Putamen (tissue), 1 donor: ENCODE measurements around the gene PRSS23.

ENCODE experiments used
- DNase-seq: peaks from one replicate; pipeline ENCODE4 v3.0.0-alpha.2; 2016; ENCODE audit warnings: low spot score

PRSS23 gene

DNA sequence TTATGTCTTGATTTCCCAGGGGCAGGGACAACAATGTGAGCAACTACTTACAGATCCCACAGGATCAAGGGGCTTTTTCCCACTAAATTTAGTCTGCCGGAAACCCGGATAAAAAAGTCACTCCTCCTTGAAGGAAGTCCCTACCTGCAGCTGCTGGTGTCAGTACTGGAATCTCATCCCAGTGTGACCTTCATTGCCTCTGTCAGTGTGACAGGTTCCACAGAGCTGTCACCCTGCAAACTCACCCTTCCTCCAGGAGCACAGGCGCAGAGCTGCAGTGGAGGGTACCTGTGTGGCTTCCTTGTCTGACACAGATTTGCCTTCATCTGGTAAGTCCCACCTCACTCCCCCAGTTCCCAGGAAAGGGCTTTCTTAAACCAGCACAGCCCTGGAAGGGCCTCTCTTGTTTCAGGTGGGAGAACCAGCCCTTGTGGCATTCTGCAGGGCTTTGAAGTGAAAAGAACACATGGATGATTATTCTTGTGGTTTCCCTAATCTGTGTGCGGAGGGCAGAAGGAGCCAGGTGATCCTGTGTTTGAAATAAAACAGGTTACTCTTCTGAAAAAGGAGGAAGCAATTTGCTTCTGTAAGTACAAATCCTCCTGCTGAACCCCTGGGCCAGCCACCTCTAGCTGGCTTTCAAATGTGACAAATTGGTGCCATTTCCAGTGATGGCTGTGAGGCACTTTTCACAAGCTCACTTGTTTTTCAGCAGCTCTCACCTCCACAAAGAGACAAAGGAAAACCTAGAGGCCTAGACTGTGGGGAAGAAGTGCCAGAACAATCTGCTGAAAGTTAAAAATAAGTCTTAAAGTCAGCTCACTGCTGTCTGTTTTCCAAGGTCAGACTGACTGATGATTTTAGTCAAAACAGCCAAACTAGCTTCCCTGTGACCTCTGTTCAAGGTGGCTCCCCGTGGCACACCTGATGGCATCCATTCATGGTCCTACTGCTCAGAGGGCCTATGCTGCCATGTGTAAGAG lies 9.2 kb upstream of the PRSS23 start:
- no peak for DNase-seq

DNA sequence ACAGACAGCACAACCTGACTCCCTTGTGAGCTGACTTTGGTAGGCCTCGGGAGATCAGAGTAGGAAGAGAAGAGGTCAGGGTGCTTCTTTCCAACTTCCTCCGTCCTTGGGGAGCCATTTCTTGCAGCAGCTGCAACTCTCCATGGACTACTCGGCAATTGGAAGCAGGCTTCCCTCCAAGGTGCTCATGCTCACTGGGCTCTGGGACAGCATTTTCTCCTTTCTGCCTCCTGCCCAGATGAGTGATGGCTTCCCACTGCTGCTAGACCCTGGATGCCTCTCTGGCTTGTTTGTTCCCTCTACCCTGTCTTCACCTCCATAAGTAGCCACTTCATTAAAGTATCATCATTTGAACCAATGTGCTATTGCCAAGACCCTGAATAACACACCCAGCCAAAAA lies 8.2 kb upstream of the PRSS23 start:
- DNase-seq = no peak

DNA sequence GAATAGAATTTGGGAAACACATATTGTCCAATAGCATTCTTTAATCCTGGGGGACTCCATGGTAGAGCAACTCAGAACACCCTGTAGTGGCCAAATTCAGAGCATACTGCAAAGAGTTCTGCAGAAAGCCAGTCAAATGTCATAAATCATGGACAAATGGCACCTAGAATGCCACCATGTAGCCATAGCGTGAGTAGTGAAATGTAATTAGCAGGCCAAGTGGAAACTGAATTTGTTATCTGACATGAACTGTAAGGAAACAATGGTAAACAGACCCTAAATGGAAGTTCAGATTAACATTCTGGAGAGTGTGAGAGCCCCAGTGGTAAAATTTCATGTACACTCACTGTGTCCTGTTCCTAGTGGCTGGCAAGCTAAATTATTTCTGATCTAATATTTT lies 7.0 kb upstream of the PRSS23 start:
- no peak for DNase-seq

DNA sequence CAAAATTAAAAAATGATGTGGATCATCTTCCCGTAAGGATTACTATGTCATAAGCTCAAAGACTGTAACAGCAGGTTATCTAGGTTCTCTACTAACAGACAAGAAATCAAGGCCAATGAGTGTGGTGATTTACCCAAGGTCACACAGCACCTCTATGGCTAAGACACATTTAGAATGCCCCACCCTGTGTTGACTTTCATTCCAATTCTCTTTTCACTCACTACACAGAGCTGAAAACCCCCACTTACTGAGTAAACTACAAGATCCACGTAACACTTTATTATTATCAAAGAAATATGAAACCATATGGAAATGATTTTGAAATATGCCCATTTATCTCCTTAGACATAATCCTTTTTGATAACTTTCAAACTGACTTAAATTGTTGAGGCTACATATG lies 4.8 kb upstream of the PRSS23 start:
- DNase-seq = no peak

DNA sequence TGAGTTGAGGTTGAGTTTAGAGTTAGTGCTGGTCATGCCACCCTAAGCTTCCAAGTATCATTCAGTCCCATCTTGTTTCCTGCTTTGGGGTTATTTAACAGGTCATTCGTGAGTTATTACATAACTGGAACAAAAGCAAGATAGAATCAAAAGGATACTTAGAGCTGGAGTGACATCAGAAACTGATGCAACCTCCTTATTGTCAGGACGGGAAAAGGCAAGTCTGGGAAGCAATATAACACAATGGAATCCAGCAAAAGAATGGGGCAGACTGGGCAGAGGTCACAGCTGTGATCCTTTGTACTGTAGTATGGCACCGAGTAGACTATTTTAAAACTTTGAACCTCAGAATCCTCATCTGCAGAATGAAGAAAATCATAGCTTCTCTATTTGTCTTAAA lies 4.4 kb upstream of the PRSS23 start:
- no peak for DNase-seq

DNA sequence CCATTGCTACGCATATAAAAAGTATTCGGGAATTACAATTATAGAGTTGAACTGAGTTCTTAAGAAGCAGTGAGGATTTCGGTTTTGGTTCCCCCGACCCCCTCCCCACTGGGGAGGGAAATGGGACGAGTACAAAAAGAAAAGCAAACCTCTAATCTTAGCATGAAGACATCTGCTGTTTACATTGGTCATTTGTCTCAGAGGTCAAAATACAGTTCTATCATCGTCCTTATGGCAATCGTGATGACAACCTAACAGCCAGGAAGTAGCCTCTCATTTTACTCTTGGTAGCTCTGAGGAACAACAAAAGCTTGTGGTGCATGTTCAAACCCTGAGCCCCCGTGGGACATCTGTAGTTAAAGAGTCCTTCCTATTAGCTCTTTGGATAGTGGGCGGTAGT lies 3.2 kb upstream of the PRSS23 start:
- DNase-seq = no peak

DNA sequence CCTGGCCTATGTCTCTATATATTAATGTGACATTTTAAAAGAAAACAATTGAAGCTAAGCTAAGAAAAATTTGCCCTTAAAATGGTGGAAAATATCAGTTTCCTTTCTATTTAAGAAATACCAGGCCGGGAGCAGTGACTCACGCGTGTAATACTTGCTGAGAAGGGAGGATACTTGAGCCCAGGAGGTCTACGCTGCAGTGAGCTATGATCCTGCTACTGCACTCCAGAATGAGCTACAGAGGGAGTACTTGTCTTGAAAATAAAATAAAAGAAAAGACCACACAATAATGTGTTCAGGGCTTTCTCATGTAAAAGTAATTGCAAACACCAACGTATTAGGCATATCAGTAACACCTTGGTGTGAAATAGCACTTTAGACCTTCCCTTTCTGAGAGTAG lies 1.4 kb upstream of the PRSS23 start:
- DNase-seq = no peak

DNA sequence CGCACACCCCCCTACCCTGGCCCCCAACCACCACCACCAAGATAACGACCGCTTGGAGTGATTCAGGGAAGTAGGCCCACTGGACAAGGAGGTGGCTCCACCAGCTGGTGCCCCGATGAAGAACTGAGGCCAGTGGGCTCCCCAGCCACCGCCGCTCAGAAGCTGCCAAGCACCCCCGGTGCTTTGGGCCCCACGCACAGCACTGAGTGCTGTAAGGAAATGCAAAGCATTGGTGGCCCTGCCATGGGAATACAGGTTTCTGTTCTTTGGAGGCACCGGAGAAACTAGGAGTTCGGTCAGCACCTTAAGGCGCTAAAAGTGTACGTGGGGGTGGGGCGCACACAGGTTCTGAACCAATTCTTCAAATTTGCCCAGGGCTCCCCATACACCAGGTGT lies 664 bp upstream of the PRSS23 start:
- DNase-seq = no peak

DNA sequence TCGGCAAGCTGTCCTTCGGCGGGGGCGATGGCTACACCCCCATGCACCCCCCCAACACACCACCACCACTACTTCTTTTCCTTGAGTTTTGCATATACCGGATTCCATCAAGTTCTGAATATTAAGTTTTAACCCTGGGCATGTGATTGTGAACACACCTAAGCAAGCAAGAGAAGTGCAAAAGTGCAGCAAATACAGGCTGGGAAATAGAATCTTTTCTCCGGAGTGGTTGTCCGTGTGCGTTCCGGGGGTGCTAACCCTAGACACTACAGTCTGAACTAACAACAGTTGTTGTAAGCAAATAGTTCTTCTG lies 574 bp downstream of the PRSS23 start:
- no peak for DNase-seq

DNA sequence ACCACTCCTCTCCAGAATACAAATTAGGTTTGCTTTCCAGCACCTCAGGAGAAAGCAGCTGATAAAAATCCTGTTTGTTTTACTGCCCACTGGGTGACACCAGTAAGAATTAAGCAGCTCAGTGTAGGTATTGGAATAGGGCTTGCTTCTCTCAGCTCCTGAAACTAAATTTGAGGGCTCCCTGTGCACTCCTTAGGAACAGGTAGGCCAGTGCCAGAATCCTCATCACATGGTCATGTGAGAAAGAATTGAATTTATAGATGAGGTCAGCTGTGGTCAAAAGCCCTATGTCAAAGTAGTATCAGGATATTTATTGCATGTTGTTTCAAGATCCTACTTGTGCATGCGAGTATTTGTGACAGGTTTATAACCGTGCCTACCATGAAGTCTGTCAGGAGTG lies 1.0 kb downstream of the PRSS23 start:
- DNase-seq = no peak

DNA sequence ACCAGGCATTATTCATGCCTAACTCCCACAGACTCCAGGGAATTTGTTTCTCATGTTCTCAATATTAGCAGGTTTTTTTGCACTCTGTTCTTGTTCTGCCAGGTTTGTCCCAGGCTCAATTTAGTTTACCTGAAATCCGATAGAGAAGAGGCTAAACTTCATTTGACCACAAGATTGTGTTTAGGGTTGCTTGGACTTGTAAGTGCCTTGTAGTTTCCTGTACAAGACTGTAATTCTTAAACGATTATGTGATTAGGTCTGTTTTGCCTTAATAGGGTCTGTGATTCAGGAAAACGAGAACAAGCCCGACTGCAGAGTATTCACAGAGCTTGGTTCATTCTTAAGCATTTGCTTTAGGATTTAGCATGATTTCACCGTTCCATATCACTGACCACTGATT lies 1.8 kb downstream of the PRSS23 start:
- no peak for DNase-seq

DNA sequence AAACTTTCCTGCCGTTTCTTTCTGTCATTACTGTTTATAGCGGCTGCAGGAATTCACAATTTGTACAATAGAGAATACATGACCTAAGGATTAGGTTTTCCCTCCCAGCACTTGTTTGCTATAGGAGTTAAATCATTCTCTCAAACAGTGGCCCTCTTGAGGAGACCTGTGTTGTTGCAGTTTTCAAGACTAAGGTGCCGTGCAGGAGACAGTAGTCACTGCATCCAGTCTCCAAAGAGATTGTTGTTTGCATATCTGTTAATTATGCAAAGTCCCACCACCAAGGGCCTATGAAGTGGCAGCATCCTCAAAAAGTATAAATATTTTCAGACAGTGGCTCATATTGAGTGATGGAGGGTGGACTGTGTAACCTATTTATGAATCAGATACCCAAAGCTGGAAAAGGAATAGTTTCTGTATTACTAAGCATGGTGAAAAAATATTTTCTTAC lies 2.3 kb downstream of the PRSS23 start:
- DNase-seq = peak; percentile 38

DNA sequence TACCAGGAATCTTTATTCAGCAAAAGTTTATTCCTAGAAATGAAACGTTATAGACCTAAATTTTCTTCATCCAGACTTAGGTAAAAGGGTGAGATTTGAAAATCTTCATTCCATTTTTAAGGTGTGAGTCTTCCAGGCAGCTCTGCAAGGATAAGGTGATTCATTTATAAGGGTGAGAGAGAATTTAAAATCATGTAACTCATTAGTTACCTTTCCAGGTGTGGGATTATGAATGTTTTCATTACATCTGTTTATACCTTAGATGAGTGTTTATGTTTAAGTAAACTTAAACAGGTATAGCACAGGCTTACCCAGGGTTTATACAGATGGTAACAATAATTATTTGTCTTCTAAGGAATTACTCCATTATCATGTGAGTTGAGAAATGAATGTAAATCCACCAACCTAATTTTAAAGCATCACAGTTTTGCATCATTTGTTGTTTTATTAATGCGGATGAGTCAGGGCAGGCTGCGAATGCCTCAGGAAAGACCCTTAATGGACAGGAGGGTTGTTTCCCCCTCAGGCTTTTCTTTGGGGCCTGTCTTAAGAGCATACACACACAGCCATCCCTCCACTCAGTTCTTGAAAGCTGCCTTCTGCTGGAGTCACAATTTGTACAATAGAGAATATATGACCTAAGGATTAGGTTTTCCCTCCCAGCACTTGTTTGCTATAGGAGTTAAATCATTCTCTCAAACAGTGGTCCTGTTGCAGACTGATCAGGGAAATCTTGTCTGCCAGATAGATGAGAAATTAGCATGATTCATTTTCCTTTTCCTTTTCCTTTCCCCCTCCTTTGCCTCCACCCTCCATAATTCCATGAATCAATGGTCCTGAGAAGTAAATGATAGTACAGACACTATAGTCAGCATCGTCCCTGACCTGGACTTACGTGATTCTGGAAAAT lies 3.0 kb downstream of the PRSS23 start:
- DNase-seq = no peak

DNA sequence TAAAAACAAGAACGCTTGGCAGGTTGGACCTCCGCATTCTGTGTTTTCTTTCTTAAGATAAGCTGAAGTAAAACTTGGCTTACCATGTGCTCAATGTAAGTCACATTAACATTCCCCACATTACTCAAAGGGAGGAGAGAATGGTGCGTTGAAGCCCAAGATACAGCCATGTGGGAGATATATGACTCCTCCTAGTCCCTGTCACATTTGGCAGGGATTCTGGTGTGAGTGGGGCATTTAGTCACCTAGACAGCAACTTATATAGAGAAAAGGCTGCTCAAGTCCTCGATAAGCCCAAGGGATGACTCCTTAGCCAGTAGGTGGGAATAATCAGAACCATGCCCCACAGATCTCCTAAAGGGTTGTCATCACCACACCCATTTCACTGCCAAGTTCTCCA lies 4.6 kb downstream of the PRSS23 start:
- DNase-seq = no peak

DNA sequence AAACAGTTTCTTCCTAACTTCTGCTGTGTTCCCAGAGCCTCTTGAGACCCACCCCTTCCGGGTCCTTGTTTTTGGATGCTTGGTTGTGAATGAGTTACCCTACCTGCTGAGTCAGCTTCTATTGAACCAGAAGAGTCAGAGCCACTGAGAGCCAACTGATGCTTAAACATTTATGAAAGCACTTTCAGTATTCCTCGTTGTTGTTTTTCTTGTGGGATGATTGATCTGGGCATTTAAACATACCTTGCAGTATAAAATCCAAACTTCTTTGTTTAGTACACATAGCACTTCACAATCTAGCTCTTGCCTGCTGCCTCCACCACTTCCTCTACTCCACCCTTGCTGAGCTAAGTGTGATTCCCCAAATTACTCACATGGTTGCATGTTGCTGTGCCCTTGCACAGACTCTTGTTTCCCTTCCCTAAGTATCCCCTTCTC lies 5.5 kb downstream of the PRSS23 start:
- DNase-seq = no peak

DNA sequence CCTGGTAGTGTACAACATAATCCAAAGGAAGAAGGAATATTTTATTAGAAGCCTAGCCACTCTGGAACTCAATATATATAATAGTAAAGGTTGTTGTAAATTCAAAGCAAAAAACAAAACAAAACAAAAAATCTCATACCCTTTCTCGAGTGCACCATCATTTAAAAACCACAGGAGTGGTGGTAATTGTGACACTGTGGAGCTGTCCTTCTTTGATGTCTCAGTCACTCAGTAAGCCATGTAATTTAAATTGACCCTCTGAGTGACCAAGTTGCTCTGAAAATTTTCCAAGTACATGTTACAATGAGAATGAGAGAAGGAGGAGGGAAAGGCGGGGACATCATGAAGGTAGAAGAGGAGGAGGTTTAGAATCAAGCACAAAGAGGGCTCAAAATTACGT lies 6.6 kb downstream of the PRSS23 start:
- no peak for DNase-seq

DNA sequence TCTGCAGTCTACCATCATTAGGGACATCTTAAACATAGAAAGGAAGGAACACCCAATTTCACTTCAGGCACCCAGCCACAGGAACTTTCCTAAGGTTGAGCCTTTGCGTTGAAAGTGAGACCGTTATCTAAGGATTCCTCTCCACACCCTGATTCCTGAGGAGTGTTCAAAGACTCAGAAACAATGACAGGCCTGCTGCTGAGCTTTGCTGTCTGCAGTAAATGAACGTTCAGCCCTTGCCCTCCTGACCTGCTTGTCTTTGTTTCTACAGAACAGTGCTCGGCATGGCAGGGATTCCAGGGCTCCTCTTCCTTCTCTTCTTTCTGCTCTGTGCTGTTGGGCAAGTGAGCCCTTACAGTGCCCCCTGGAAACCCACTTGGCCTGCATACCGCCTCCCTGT lies 7.0 kb downstream of the PRSS23 start:
- no peak for DNase-seq

DNA sequence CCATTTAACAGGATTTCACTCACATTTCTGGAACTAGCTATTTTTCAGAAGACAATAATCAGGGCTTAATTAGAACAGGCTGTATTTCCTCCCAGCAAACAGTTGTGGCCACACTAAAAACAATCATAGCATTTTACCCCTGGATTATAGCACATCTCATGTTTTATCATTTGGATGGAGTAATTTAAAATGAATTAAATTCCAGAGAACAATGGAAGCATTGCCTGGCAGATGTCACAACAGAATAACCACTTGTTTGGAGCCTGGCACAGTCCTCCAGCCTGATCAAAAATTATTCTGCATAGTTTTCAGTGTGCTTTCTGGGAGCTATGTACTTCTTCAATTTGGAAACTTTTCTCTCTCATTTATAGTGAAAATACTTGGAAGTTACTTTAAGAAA lies 9.2 kb downstream of the PRSS23 start:
- DNase-seq = peak; percentile 38

DNA sequence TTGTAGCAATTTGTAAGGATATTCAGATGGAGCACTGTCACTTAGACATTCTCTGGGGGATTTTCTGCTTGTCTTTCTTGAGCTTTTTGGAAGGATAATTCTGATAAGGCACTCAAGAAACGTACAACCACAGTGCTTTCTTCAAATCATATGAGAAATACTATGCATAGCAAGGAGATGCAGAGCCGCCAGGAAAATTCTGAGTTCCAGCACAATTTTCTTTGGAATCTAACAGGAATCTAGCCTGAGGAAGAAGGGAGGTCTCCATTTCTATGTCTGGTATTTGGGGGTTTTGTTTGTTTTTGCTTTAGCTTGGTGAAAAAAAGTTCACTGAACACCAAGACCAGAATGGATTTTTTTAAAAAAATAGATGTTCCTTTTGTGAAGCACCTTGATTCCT lies 9.9 kb downstream of the PRSS23 start:
- DNase-seq = no peak

DNA sequence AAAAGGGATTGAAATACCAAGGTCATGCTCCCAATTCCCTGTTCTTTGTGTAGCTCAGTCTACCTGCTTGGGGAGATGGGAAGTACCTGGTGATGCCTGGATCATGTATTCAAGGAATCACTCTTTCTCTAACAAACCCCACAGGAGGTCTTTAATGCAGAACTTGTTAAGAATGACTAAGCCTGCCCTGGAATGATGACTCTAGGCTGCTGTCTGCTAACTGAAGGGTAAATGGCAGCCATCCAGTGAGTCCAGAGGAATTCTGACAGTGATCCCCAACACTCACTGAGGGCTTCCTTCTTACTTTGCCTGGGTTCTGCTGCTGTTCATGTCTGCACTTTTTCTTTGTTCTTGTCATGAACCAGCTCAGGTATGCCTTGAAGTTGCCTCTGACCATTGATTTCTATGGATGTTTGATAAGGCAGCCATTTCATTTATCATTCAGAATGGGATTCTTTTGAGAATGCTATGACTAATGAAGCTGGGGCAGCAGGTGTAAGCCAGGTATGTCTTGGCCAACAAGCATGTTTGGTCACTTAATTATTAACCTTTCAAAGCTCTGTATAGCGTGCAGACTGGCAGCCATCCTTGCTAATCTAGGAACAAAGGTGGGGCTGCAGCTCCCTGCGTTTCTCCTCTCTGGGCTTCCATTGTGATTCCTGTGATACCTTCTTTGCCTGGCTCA lies 11.4 kb downstream of the PRSS23 start:
- DNase-seq = no peak

DNA sequence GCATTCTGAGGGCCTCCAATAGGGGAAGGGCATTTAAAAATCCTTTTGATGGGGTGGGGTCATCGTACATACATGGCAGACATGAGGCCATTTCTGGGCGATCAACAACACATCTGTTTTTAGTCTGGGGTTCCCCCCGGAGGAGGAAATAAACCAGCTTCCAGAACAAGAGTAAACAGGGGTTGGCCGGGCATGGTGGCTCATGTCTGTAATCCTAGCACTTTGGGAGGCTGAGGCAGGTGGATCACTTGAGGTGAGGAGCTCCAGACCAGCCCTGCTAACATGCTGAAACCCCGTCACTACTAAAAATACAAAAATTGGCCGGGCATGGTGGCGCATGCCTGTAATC lies 12.0 kb downstream of the PRSS23 start:
- DNase-seq = no peak

DNA sequence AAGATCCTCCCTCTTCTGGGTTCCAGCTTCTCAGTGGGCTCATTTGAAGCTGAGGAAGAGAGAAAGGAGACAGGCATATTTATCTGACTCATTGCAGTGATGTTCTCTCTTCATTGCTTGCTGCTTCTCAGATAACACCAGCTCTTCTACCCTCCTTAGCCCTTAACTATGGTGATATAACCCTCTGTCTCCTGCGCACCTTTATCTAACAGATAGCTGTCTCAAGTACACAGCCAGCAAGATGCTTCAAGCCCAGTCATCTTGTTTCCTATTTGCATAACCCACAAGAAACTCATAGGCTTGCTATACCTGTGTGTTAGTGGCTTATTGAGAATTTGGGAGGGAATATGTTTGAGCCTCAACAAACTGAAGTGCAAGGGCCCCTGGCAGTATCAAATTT lies 12.6 kb downstream of the PRSS23 start:
- DNase-seq = no peak

DNA sequence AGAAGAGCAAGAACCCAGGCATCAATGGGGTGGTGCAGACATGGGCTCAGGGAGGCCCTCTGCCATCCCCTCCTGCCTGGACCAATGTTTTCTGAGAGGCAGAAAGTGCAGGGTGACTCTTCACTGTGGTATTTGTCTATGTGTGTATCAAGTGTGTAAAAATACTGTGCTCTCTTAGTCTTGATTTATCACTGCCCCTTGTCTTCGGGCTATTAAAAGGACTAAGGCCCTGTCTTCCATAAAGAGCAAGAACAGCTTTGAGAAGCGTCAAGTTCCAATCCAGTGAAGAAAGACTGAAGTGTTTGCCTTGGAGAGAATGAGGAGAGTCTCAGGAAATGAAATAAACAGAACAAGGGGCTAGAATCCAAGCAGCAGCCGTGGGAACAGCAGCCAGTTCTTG lies 14.4 kb downstream of the PRSS23 start:
- no peak for DNase-seq
